Raji (cell line): ENCODE measurements around the gene JPT1.

ENCODE experiments used
- POLR2A ChIP-seq: IDR thresholded peaks from 2 replicates; pipeline ENCODE4 v1.6.1; 2011; ENCODE audit warnings: low read depth, low read length, control low read depth; ENCODE audit not compliant: insufficient read depth

Gene JPT1

DNA sequence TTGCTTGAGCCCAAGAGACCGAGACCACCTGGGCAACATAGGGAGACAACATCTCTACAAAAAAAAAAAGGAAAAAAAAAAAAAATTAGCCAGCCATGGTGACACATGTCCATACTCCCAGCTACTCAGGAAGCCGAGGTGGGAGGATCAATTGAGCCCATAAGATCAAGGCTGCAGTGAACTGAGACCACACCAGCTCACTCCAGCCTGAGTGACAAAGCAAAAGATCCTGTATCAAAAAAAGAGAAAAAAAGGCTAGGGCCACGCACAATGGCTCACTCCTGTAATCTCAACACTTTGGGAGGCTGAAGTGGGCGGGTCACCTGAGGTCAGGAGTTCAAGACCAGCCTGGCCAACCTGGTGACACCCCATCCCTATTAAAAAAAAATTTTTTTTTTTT is 14.7 kb upstream of the JPT1 start:
- no peak for TF ChIP-seq POLR2A

DNA sequence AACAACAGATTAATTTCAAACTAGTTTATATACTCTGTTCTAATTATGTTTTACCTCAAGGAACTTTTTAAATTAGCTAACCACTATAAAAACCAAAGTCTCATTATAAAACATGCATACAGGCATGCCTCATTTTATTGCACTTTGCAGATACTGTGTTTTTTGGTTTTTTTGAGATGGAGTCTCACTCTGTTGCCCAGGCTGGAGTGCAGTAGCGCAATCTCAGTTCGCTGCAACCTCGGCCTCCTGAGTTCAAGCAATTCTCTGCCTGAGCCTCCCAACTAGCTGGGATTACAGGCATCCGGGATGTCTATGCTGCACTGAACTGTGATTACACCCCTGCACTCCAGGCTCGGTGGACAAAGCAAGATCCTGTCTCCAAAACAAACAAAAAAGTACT is 8.8 kb upstream of the JPT1 start:
- no peak for TF ChIP-seq POLR2A

DNA sequence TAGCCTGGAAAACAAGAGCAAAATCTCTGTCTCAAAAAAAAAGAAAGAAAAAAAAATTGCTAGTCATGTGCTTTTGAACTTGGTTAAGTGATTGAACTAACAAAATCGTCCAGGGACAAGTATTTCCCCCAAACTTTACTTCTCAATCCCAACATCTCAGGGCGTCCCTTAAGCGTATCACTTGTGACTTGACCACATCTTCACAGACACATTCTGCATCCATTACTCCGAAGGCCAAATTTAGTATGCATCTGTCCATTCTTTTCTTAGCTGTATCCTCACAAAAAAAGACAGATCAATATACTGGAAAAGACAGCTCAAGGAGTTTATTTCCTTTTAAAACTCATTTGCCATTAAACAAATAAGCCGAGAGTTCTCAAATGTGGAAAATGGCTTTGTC is 5.9 kb upstream of the JPT1 start:
- TF ChIP-seq POLR2A = no peak

GRCh38 chr17:75159196-75160031 is 5.1 kb upstream of the JPT1 start:
- no peak for TF ChIP-seq POLR2A

DNA sequence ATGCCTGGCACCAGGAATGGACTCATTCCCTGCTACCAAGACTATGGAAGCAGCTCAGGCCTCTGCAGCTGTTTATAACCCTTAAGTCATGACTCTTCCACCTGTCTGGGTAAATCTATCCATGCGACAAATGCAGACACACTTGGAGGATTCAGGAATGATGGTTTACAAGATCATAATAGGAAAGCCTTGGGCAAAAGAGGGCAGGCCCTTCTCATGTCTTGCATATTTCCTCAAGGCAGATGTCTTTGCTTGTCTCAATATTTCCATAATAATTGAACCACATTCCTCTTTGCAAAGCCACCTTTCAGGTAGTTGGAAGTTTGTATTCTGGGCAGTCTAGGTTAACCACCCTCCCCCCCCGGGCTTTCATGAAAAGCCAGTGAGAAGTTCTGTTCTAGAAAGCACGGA is 884 bp upstream of the JPT1 start:
- no peak for TF ChIP-seq POLR2A

- no peak for TF ChIP-seq POLR2A
Observed at GRCh38 chr17:75153780-75154194, 525 bp downstream of the JPT1 start.

DNA sequence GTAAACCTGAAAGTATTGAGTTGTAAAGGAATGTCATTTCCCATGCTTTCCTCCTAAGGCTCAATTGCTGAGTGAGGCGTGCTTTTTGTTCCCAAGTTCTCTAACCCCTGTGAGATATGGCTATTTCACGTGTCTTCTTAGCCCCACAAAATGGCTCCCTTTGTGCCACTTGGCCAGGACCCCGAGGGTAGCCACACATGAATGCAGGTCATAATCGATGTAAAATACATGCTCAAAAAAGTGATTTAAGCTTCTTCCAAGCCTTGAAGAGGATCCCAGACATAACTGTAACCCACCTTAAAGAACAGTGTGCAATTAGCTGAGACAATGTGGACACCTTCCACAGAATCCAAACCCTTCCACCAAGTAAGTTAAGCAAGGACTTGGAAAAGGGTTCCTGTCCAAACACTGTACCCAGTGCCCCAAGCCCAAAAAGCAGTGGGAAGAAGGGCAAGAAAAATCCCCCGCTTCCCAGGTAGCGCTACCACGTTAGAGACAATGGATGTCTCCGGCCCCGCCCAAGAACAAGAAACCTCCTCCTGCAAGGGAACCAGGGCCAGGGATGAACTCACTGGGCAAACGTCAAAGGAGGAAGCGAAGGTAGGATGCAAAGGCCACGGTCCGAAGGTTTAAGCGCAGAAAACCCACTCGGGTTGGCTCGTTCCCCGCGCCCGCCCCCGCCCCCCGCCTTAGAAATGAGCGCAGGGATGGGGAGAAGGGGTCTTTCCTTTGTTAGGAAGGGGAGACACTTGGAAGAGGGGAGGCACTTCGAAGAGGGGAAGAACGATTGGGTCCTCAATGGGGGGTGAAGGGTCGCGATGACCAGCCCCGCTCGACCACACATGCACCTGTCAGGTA is 1.2 kb downstream of the JPT1 start:
- TF ChIP-seq POLR2A = no peak; the same call in 1 of the 2 replicates

- TF ChIP-seq POLR2A = no peak
Observed at GRCh38 chr17:75152523-75152921, 1.8 kb downstream of the JPT1 start.

GRCh38 chr17:75151930-75152329 is 2.4 kb downstream of the JPT1 start:
- no peak for TF ChIP-seq POLR2A

DNA sequence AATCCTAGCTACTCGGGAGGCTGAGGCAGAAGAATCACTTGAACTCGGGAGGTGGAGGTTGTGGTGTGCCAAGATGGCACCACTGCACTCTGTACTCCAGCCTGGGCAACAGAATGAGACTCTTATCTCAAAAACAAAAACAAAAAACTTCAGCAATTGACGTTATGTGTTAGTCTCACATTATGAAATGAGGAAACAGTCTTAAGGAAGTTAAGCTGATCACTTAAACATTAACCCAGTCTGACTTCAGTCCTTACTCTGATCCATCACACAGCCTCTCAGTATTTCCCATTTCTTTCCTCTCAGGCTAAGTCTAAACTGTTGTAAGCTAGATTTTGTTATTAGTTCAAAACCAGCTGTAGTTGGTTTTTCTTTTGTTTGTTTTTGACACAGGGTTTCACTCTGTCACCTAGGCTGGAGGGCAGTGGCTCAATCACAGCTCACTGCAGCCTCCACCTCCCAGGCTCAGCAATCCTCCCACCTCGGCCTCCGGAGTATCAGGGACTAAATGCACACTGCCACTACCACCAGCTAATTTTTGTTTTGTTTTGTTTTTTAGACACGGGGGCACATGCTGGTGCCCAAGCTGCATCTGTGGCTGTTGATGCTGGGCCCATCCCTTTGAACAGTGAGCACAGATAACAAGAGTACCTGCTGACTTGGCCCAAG is 6.3 kb downstream of the JPT1 start:
- TF ChIP-seq POLR2A = no peak

DNA sequence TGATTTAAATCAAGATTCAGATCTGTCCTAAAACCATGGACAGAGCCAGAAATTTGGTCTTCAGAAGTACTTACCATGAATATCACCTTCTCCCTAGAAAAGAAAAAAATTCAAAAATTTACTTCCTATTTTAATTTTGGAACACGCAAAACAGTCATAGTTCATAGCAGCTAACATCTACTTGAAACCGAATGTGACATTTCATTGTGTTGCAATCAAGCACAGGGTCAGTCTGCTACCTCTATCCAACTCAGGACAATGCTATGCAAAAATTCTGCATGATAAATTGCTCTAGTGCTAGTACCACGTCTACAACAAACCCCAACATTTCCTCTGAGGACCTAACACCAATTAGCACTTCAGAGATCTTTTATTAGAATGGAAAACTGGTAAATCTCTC is 7.7 kb downstream of the JPT1 start:
- no peak for TF ChIP-seq POLR2A

GRCh38 chr17:75144816-75145512 is 9.3 kb downstream of the JPT1 start:
- no peak for TF ChIP-seq POLR2A

DNA sequence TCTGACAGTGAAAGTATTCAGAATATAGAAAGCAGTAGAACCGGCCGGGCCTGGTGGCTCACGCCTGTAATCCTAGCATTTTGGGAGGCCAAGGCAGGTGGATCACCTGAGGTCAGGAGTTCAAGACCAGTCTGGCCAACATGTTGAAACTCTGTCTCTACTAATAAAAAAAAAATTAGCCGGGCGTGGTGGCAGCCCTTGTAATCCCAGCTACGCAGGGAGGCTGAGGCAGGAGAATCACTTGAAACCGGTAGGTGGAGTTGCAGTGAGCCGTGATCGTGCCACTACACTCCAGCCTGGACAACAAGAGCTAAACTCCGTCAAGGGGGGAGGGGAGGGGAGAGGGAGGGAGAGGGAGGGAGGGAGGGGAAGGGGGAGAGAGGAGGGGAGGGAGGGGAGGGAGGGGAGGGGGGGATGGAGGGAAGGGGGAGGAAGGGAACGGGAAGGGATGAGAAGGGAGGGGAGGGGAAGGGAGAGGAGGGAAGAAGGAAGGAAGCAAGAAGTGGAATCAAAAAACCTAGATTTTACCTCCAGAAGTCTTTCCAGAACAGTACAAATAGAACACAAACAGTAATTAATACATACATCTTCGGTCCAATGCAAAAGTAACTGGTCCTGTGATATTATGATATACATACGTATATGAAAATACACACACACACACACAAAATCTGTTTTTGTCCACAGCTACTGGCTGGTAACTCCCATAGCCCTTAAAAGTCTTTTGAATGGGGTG is 11.9 kb downstream of the JPT1 start:
- TF ChIP-seq POLR2A = no peak

GRCh38 chr17:75138519-75138918 is 15.8 kb downstream of the JPT1 start:
- no peak for TF ChIP-seq POLR2A

GRCh38 chr17:75135946-75136345 is 18.4 kb downstream of the JPT1 start:
- no peak for TF ChIP-seq POLR2A

- TF ChIP-seq POLR2A = no peak
Observed at GRCh38 chr17:75135452-75135851, 18.9 kb downstream of the JPT1 start.
